GM18951 (cell line): ENCODE measurements around the gene BEST4.
"Not testable (repeated sequence)": the region's sequence is repeated elsewhere in the genome, so short reads cannot be mapped to it uniquely, and the experiment has no call there.

Experiments
- POLR2A ChIP-seq: IDR thresholded peaks from 4 replicates; pipeline ENCODE4 v1.6.1; 2011; ENCODE audit warnings: mild to moderate bottlenecking; ENCODE audit not compliant: insufficient read length, insufficient read depth; ENCODE audit errors: extremely low read depth
- in situ Hi-C: fragments of 300-500 bp; cut with MboI; formaldehyde crosslinking; loops from one replicate; pipeline ENCODE4 v1.12.0; 2022; ENCODE audit warnings: low sequenced_read_pairs, mixed read lengths, inconsistent platforms; ENCODE audit not compliant: unreplicated experiment

BEST4 gene

DNA sequence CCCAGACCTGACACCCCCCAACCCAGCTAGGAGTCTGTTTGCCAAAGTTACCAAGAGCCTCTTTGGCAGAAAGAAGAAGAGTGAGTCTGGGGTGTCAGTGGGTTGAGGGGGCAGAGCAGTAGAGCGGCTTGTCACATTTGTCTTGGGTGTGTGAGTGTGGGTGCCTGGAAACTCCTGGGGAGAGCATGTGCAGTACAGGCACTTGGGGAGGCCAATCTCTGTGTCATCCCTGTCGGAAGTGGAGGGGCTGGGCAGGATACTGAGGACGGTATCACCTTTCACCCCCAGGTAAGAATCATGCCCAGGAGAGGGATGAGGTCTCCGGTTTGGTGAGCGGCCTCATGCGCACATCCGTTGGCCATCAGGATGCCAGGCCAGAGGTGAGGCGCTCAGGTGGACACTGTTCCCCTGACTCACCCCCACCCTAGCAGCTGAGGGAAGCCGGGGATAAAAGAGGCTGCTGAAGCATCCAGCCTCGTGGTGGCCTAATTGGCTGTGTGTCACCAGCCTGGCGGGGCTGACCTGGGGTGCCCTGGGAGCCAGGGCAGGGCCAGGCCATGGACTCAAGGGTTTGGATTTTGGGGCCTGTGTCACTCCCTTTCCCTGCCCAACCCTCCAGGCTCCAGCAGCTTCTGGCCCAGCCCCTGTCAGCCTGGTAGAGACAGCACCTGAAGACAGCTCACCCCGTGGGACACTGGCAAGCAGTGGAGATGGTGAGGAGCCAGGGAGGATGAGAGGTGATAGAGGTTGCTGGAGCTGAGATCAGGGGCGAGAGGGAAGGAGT lies 15.5 kb upstream of the BEST4 start:
- TF ChIP-seq POLR2A, result no peak
- in situ Hi-C loops, result loop anchor here (25.0 kb wide), 1 partner anchor 684 kb away; the partner anchor contains the start of gene TESK2

DNA sequence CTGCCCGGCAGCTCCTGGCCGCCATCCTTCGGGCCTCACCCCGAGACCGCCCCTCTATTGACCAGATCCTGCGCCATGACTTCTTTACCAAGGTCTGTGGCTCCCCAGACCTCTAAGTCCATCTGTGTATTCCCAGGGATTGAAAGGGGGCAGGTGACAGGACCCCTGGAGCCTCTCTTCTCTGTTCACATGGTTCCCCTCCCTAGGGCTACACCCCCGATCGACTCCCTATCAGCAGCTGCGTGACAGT lies 15.0 kb upstream of the BEST4 start:
- in situ Hi-C loops, result loop anchor here (25.0 kb wide), 1 partner anchor 684 kb away; the partner anchor contains the start of gene TESK2
- TF ChIP-seq POLR2A, result no peak

DNA sequence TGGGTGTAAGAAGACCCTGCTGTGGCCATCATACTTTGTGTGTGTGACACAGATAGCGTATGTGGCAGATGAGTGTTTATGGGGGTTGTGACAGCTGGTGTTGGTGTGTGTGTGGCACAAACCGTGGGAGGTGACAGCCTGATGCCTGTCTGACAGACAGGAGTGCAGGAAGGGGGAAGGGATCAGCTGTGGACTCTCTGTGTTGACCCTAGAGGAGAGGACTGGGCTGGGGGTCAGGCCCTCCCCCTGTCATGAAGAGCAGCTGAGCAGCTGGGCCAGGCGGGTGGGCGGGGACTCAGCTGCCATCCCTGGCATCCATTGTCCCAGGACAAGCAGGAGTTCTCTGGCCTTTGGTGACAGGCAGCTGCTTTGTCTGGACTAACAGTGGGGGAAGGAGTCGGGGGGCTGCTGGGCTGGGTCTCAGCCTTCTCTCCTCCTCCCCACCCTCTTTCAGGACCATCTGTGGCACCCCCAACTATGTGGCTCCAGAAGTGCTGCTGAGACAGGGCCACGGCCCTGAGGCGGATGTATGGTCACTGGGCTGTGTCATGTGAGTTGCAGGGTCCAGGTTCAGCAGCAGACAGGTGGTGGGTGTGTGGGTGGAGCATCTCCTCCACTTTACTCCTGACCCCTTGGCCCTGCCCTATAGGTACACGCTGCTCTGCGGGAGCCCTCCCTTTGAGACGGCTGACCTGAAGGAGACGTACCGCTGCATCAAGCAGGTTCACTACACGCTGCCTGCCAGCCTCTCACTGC lies 14.5 kb upstream of the BEST4 start:
- in situ Hi-C loops, result loop anchor here (25.0 kb wide), 1 partner anchor 685 kb away; the partner anchor contains the start of gene TESK2
- no peak for TF ChIP-seq POLR2A

DNA sequence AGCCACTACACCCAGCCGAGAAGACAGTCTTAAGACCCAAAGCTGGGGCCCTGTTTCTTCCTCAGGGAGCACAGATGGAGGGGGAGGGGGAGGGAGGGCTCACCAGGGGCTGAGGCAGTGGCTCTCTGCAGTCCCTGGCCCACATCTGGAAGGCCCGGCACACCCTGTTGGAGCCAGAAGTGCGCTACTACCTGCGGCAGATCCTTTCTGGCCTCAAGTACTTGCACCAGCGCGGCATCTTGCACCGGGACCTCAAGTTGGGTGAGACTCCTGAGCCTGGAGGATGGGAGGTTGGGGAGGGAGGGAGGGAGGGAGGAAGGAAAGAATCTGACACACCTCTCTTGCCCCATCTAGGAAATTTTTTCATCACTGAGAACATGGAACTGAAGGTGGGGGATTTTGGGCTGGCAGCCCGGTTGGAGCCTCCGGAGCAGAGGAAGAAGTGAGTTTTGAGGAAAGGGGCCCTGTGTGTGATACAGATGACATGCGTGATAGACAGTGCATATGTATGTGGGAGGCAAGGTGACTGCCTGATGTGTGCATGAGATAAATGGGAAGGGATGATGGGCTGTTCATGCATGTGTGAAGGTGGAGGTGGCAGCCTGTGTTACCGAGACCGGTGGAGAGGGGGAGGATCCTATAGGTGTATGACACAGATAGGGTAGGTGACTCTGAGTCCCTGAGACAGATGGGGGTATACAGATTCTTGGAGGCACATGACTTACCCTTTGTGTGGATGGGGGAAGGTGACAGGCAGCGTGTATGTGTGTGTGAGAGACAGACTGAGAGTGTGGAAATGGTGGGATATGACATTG lies 13.7 kb upstream of the BEST4 start:
- in situ Hi-C loops, result loop anchor here (25.0 kb wide), 1 partner anchor 686 kb away; the partner anchor contains the start of gene TESK2
- TF ChIP-seq POLR2A, result no peak

DNA sequence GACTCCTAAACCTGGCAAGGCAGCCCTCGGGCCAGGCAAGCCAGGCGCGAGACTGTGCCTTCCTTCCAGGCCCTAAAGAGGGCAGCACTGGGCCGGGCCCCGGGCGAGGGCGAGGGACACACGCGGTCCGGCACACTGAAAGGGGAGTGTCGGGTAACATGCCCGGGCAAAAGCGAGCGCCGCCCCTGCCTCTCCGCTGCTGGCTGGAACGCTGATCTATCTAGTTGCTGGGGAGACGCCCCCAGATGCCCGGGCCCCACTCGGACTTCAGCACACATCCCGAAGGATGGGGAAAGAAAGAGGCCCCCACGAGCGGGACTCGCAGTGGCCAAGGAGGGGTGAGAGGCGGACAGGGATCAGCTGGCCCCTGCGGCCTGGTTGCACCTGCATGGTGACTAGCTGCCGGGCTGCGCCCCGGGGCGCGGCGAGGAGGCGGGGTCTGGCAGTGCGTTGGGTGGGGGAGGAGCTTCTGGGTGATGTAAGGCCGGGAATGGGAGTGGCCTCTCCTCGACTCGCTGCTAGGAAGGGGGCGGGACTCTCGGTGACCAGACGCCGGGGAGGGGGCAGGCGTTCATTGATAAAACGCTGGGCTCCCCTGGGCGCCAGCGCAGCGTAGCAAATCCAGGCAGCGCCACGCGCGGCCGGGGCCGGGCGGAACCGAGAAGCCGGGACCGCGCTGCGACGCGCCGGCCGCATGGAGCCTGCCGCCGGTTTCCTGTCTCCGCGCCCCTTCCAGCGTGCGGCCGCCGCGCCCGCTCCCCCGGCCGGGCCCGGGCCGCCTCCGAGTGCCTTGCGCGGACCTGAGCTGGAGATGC lies 12.0 kb upstream of the BEST4 start, which contains the start of gene PLK3:
PLK3 (plus strand) TSS at position 608 of the 815 bp plus-strand sequence; CDS start at position 695, 87 bp downstream.
- TF ChIP-seq POLR2A, result peak; percentile 98
- in situ Hi-C loops, result loop anchor here (25.0 kb wide), 1 partner anchor 687 kb away; the partner anchor contains the start of gene TESK2

DNA sequence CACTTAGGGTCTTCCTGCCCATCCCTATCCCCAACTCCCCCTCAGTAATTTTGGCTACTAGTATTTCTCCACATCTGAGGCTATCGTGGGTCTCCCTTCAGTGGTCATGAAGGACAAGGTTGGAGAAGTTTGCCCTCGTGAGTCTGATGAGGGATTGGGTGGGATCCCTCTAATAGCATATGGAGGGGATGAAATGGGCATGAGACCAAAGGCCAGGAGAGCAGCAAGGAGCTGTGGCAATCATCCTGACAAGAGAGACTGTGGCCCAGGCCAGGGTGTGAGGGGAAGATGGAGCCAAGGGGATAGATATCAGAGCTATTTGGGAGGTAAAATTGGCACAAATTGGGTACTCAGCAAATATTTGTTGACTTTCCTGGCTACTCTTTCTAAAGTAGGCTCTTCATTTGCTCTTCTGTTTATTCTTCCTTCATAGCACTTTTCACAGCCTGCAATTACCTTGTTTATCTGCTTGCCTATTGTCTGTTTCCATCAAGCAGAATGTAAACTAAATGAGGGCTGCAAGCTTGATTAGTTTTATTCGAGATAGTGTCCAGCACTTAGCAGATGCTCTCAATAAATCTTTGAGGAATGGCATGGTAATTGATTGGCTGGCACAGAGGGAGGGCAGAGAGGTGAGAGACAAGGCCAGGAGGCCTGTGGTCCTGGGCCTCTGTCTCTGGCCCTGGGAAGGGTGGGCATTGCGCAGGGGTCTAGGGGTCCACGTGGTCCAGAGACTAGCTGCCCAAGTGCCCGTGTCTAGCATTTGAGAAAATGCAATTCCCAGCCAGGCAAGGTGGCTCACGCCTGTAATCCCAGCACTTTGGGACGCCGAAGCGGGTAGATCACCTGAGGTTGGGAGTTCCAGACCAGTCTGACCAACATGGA lies 10.8 kb upstream of the BEST4 start:
- in situ Hi-C loops, result no loop called here
- TF ChIP-seq POLR2A, result no peak

DNA sequence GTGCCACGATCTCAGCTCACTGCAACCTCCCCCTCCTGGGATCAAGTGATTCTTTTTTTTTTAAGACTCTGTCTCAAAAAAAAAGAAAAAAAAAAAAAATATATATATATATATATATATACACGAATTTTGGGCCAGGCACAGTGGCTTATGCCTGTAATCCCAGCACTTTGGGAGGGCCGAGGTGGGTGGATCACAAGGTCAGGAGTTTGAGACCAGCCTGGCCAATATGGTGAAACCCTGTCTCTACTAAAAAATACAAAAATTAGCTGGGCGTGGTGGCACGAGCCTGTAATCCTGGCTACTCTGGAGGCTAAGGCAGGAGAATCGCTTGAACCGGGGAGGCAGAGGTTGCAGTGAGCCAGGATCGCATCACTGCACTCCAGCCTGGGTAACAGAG lies 9.9 kb upstream of the BEST4 start:
- in situ Hi-C loops, result not testable (repeated sequence)

DNA sequence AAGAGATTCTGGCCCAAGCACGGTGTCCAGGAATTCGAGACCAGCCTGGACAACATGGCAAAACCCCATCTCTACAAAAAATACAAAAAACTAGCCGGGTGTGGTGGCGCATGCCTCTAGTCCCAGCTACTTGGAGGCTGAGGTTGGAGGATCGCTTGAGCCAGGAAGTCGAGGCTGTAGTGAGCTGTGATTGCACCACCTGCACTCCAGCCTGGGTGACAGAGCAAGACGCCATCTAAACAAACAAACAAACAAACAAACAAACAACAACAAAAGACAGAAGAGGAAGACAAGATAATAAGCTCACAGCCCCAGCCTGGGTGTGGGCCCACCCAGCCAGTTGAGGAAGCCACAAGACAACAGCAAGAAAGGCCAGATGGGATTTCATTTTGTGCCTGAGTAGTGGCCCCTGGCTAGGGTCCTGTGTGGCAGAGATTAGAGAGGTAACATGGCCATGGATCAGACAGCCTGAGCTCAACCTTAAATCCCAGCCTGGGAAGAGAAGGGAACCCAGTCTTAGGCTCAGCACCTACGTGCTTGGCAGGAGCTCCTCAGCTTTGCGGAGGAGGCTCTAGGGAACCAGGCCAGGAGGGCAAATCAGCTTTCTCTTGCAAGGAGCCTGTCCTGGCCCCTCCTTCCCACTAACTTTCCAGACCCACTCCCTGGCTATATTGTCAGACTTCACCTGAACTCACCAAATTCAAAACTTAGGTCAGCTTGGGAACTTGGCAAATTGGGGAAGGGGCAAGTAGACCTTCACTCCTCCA lies 4.9 kb upstream of the BEST4 start:
- no peak for TF ChIP-seq POLR2A
- in situ Hi-C loops, result no loop called here

DNA sequence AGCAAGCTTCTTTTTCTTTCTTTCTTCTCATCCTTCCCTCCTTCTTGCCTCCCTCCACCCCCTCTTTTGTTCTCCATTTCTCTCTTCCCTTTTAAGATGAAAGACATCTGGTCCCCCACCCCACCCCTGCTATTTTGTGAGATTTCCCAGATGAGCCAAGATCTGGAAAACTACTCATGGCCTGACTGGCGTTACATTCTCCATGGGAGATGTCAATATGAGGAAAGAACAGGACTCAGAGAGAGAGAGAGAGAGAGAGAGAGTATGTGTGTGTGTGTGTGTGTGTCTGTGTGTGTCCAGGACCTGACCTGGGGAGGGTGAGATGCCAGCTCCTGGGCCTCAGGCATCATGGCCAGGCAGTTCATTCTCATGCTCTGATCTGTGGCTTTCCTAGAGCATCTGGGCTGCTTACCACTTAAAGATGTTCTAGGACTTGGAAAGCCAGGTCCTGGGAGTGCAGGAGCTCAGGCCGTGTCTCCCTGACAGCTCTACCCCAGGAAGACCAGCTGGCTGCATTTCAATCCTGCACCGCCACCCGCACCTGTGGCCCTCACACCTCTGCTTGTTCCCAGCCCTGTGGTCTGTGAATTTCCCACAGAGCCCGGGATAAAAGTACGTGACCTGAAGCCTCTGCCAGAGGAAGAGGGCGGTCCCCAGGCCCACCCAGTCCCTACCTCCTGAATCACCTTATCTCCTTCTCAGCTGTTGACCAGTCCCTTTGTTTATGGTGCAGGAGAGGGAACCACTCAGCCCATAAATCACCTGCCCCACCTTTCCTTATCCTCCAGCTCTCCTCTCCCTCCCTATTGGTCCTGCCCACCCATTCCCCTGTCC lies 3.2 kb upstream of the BEST4 start:
- in situ Hi-C loops, result no loop called here
- TF ChIP-seq POLR2A, result no peak

DNA sequence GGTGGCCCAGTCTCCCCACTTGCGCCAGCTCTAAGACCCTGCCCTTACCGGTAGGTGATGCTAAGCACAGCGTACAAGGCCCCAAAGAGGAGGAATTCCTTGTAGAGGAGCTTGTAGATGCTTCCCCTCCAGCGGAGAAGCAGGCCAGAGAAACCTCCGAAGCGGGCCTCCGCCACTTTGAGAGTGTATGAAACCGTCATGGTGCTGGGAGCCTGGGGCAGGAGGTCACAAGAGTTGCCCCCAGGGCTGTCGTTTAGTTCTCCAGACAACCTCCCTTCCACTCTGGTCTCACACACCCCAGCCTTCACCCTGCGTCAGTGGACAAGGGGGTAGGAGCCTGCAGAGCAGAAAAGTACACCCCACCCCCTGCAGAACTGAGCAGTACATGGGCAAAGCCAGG lies 464 bp downstream of the BEST4 start:
- in situ Hi-C loops, result no loop called here
- no peak for TF ChIP-seq POLR2A
